CD4-positive, alpha-beta memory T cell (primary cell): ENCODE data around the gene PHACTR3. TPM values are rescaled to one million over a fixed set of nuclear protein-coding genes. Genes with fewer than 3 reads are reported as not detected.

Source experiments
- CTCF ChIA-PET: fragments of 350-600 bp; sonication (Branson Sonifier 250); formaldehyde crosslinking; loops from one replicate; lab custom pipeline; 2021; ENCODE audit warnings: inconsistent platforms; ENCODE audit not compliant: partially characterized antibody; lab: Charles Lee
- POLR2A ChIA-PET: fragments of 350-600 bp; sonication (Branson Sonifier 250); formaldehyde crosslinking; loops from one replicate; lab custom pipeline; 2021; ENCODE audit not compliant: partially characterized antibody; lab: Charles Lee
- DNase-seq, 5 donors: peaks; one replicate each; pipeline versions ENCODE4 v3.0.0 to v3.0.0-alpha.2; 2020 to 2022; ENCODE audit warnings: mixed read lengths in 1 of 5
- H3K27ac ChIP-seq: one replicate; pipeline ENCODE4 v1.7.0; 2013; ENCODE audit warnings: low read depth, low read length
- H3K27me3 ChIP-seq: 2 replicates; pipeline ENCODE4 v1.7.0; 2013; ENCODE audit warnings: mild to moderate bottlenecking, low read length, moderate library complexity; ENCODE audit not compliant: insufficient read depth
- H3K36me3 ChIP-seq: 2 replicates; pipeline ENCODE4 v1.7.0; 2013; ENCODE audit warnings: mild to moderate bottlenecking, low read length, moderate library complexity; ENCODE audit not compliant: insufficient read depth
- H3K4me1 ChIP-seq: 2 replicates; pipeline ENCODE4 v1.7.0; 2013; ENCODE audit warnings: mild to moderate bottlenecking, low read length, moderate library complexity; ENCODE audit not compliant: insufficient read depth
- H3K4me3 ChIP-seq, 2 donors: one replicate each; pipeline ENCODE4 v1.7.0; 2013; ENCODE audit warnings: low read length in 2 of 2, mild to moderate bottlenecking in 1 of 2
- H3K9me3 ChIP-seq, 2 donors: one replicate each; pipeline ENCODE4 v1.7.0; 2013; ENCODE audit warnings: low read length in 2 of 2, control low read depth in 1 of 2; ENCODE audit not compliant: control insufficient read depth in 1 of 2
- H3K27ac Mint-ChIP-seq, 7 donors: one replicate each; pipeline ENCODE4 v1.8.0; 2020 to 2021; ENCODE audit warnings: mixed read lengths in 7 of 7, mild to moderate bottlenecking in 6 of 7, inconsistent platforms in 3 of 7, moderate library complexity in 3 of 7
- H3K27me3 Mint-ChIP-seq, 2 donors: one replicate each; pipeline ENCODE4 v1.8.0; 2020 to 2021; ENCODE audit warnings: mixed read lengths in 2 of 2
- H3K36me3 Mint-ChIP-seq, 2 donors: one replicate each; pipeline ENCODE4 v1.8.0; 2020 to 2021; ENCODE audit warnings: mixed read lengths in 2 of 2, inconsistent platforms in 1 of 2, mild to moderate bottlenecking in 1 of 2
- H3K4me1 Mint-ChIP-seq, 4 donors: one replicate each; pipeline ENCODE4 v1.8.0; 2020 to 2021; ENCODE audit warnings: mixed read lengths in 4 of 4, mild to moderate bottlenecking in 1 of 4
- H3K4me3 Mint-ChIP-seq, 8 donors: one replicate each; pipeline ENCODE4 v1.8.0; 2020 to 2021; ENCODE audit warnings: mixed read lengths in 8 of 8, mild to moderate bottlenecking in 7 of 8, moderate library complexity in 6 of 8, inconsistent platforms in 3 of 8
- H3K9me3 Mint-ChIP-seq, 8 donors: one replicate each; pipeline ENCODE4 v1.8.0; 2020 to 2021; ENCODE audit warnings: mixed read lengths in 8 of 8, mild to moderate bottlenecking in 5 of 8, inconsistent platforms in 3 of 8, moderate library complexity in 1 of 8
- intact Hi-C: fragments of 100-400 bp; cut with micrococcal nuclease; formaldehyde crosslinking; loops from one replicate; pipeline ENCODE4 v1.15.1; 2023
- polyA plus RNA-seq, 2 donors: library from polyadenylated mRNA; unstranded; fragments of 300-500 nt; fragmentation: Illumina TruSeq; gene quantifications; one replicate each; pipeline ENCODE4 v1.2.3, GENCODE V29; 2021
- total RNA-seq, 2 experiments: library from RNA; stranded (reverse); gene quantifications; one replicate each; pipeline ENCODE4 v1.2.3, GENCODE V29; 2021

The PHACTR3 gene
- total and polyA plus RNA-seq, 4 experiments from 2014 or later, result not detected

DNA sequence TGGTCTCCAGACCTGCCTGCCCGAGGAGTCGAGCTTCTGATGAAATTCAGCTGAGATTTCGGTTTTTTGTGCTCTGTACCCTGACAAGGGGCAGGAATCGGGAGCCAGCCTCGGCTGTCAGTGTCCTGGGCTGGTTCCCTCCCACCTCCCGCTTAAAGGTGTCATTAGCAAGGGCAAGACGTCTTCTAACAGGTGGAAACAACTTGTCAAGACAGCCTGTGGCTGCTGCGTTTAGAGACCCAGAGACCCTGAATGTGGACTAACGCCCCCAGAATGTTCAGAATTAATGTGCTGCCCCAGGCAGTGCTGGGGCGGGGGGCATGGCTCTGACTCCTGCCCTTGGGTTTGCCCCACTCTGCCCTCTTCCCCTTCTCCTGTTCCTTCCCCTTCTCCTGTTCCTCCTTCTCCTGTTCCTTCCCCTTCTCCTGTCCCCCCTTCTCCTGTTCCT is 69.7 kb downstream of the PHACTR3 start:
- H3K36me3 ChIP-seq, result no peaks in the 10 kb centered on the region
- H3K9me3 ChIP-seq, result no peaks in the 10 kb centered on the region
- H3K4me1 ChIP-seq, result no peaks in the 10 kb centered on the region
- Mint-ChIP-seq H3K27me3 (peaks cover 4 to 13% of the 10 kb centered on the region in 2 donors), H3K36me3 (no peaks in the 10 kb centered on the region), H3K9me3 (no peaks in the 10 kb centered on the region), H3K4me3 (no peak overlapping the region), H3K27ac (no peak overlapping the region), H3K4me1 (no peaks in the 10 kb centered on the region)
- DNase-seq, result no peak
- intact Hi-C loops, result no loop called here
- no peak overlapping the region for H3K27ac ChIP-seq
- H3K27me3 ChIP-seq, result no peaks in the 10 kb centered on the region
- H3K4me3 ChIP-seq, result no peak overlapping the region
- ChIA-PET CTCF (no interaction called here), POLR2A (no interaction called here)

DNA sequence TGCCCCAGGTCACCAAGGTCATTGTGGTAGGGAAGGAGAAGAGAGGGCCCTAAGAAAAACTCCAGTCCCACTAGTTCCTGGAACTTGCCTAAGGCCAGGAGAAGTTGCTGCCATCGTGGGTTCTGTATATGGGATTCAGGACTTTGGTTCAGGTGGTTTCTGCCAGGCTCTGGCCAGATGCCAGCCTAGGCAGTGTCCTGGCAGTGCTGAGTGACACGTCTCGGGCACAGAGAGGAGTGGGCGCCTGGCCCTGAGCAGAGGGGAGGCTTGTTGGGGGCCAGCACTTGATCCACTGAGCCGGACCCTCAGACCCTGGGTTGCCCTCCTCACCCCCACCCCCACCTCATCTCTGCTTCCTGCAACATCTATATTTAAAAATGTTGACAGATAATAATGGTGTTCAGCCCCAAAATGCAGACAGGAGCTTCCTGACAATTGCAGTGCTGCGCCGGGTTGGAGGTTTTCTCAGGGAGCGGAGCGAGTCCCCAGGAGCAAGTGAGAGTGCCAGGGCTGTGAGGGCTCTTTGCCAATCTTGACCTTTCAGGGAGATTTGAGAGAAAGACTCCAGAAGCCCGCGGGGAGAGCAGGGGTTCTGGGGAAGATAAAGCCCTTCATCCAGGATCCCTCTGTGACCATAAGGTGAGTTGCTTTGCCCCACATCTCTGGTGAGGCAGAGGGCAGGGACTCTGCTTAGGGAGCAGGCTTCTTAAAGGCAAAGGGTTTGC is 71.9 kb downstream of the PHACTR3 start:
- Mint-ChIP-seq H3K4me3 (no peak overlapping the region), H3K27me3 (peaks cover 0 to 10% of the 10 kb centered on the region in 2 donors), H3K27ac (no peak overlapping the region), H3K36me3 (no peaks in the 10 kb centered on the region), H3K9me3 (no peaks in the 10 kb centered on the region), H3K4me1 (no peaks in the 10 kb centered on the region)
- ChIA-PET POLR2A (no interaction called here), CTCF (no interaction called here)
- Histone ChIP-seq H3K27me3 (no peaks in the 10 kb centered on the region), H3K36me3 (no peaks in the 10 kb centered on the region), H3K4me3 (no peak overlapping the region), H3K27ac (no peak overlapping the region), H3K9me3 (no peaks in the 10 kb centered on the region), H3K4me1 (no peaks in the 10 kb centered on the region)
- intact Hi-C loops, result no loop called here
- no peak for DNase-seq

DNA sequence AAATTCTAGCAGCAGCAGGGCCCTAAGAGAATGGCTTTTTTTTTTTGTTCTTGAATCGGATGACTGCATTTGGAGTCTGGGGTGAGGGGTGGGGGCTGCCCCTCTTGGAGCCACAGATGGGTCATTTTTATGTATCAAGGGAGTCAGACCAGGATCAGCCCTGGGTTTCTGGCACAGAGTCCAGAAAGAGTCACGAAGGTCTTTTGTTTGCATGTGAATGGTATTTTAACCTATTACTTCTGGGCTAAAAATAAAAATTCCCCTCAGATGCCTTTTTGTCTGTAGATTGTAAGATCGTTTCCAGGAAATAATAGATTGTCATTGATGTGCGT is 72.5 kb downstream of the PHACTR3 start:
- Histone ChIP-seq H3K36me3 (no peaks in the 10 kb centered on the region), H3K4me3 (no peak overlapping the region), H3K9me3 (no peaks in the 10 kb centered on the region), H3K27me3 (no peaks in the 10 kb centered on the region), H3K27ac (no peak overlapping the region), H3K4me1 (no peaks in the 10 kb centered on the region)
- CTCF ChIA-PET, result no interaction called here
- Mint-ChIP-seq H3K9me3 (no peaks in the 10 kb centered on the region), H3K27me3 (peaks cover 0 to 10% of the 10 kb centered on the region in 2 donors), H3K36me3 (no peaks in the 10 kb centered on the region), H3K4me1 (no peaks in the 10 kb centered on the region), H3K4me3 (no peak overlapping the region), H3K27ac (no peak overlapping the region)
- no peak for DNase-seq
- intact Hi-C loops, result no loop called here
- POLR2A ChIA-PET, result no interaction called here

DNA sequence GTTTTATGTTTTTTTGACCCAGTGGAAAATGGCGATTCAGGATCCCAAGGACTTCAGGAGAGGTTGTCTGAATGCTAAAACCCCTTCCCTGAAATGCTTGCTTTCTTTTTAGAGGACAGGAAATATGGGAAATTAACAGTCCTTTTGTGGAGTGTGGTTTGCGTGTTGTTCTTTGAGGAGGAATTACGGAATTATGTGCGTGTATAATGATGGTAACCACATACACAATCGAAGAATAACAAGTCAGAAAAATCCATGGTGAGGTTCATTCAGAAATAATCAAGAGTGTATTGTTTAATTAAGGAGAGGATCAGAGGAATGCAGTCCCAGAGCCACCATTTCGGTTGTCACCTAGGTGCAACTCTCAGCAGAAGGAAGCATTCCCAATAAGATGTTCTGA is 73.2 kb downstream of the PHACTR3 start:
- H3K36me3 ChIP-seq, result no peaks in the 10 kb centered on the region
- CTCF ChIA-PET, result no interaction called here

DNA sequence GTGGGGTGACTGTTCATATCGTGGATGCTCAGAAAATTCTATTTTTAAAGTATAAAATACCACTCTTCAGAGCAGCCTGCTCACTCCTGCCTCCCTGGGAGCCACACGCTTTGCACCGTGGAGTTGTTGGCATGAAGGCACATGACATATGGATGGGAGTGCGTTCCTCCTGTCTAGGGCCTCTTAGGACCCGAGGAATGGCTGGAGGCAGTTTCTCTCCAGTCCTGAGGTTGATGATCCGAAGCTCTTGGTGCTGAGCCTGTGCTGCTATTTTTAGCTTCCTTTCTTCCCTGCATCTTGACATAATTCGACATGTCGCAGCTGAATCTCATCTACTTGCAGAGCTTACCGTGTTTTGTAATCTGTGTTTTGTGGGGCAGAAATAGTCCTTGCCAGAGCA is 73.9 kb downstream of the PHACTR3 start:
- no peaks in the 10 kb centered on the region for H3K27me3 ChIP-seq
- Mint-ChIP-seq H3K27ac (no peak overlapping the region), H3K36me3 (no peaks in the 10 kb centered on the region), H3K9me3 (no peaks in the 10 kb centered on the region), H3K27me3 (peaks cover 2 to 8% of the 10 kb centered on the region in 2 donors), H3K4me1 (no peaks in the 10 kb centered on the region), H3K4me3 (no peak overlapping the region)
- no peak overlapping the region for H3K4me3 ChIP-seq
- no peaks in the 10 kb centered on the region for H3K36me3 ChIP-seq
- no peak overlapping the region for H3K27ac ChIP-seq
- no peaks in the 10 kb centered on the region for H3K9me3 ChIP-seq
- POLR2A ChIA-PET, result no interaction called here
- intact Hi-C loops, result no loop called here
- DNase-seq, result no peak
- CTCF ChIA-PET, result no interaction called here
- no peaks in the 10 kb centered on the region for H3K4me1 ChIP-seq

More for the DNA sequence above, 73.2 kb downstream of the PHACTR3 start:
- Histone ChIP-seq H3K27me3 (no peaks in the 10 kb centered on the region), H3K9me3 (no peaks in the 10 kb centered on the region), H3K4me1 (no peaks in the 10 kb centered on the region), H3K4me3 (no peak overlapping the region), H3K27ac (no peak overlapping the region)
- Mint-ChIP-seq H3K4me3 (no peak overlapping the region), H3K27me3 (peaks cover 0 to 9% of the 10 kb centered on the region in 2 donors), H3K9me3 (no peaks in the 10 kb centered on the region), H3K36me3 (no peaks in the 10 kb centered on the region), H3K4me1 (no peaks in the 10 kb centered on the region), H3K27ac (no peak overlapping the region)
- POLR2A ChIA-PET, result no interaction called here
- DNase-seq, result no peak
- intact Hi-C loops, result no loop called here

DNA sequence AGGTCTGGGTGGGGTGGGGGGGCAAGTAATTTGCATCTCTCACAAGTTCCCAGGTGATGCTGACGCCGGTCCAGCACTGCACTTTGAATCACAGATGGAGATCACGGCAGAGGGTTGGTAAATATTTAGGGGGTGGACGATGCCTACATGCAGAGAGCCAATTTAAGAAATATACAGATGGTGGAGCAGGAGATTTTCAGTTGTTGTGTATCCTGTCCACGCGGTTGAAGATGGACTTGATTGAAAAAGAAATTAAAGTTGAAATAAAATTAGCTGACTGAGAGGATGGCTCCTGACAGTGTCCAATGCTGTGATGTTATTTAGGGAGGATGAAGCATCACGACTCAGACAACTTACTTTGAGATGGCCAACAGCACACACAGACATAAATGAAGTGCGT is 74.6 kb downstream of the PHACTR3 start:
- ChIA-PET CTCF (no interaction called here), POLR2A (no interaction called here)
- no peak overlapping the region for H3K4me3 ChIP-seq
- no peaks in the 10 kb centered on the region for H3K4me1 Mint-ChIP-seq
- no peaks in the 10 kb centered on the region for H3K36me3 ChIP-seq
- H3K9me3 Mint-ChIP-seq, result no peaks in the 10 kb centered on the region
- H3K27ac Mint-ChIP-seq, result no peak overlapping the region
- H3K27ac ChIP-seq, result no peak overlapping the region
- no peaks in the 10 kb centered on the region for H3K36me3 Mint-ChIP-seq
- H3K27me3 Mint-ChIP-seq, result peaks cover 2 to 8% of the 10 kb centered on the region in 2 donors
- DNase-seq, result no peak
- H3K4me1 ChIP-seq, result no peaks in the 10 kb centered on the region
- H3K9me3 ChIP-seq, result no peaks in the 10 kb centered on the region
- H3K27me3 ChIP-seq, result no peaks in the 10 kb centered on the region
- intact Hi-C loops, result no loop called here
- H3K4me3 Mint-ChIP-seq, result no peak overlapping the region

DNA sequence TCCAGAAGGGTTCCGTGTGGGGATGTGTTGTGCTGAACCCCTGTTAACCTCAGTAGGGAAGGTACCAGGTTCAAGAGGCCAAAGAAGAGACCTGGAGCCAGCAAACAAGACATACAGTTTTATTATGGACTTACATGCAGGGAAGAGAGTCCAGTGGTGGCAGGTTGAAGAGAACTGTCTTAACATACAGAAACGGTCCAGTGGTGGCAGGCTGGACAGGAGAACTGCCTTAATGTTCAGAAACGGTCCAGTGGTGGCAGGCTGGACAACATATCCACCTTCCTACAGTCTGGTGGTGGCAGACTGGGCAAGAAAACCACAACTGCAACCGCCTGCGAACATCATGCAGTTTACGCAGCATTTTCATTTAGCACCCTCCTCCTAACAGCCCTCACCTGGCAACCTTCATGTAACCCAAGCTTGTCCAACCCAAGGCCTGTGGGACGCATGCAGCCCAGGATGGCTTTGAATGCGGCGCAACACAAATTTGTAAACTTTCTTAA is 75.9 kb downstream of the PHACTR3 start:
- POLR2A ChIA-PET, result no interaction called here

More for the DNA sequence above, 75.9 kb downstream of the PHACTR3 start:
- CTCF ChIA-PET, result no interaction called here
- H3K9me3 ChIP-seq, result no peaks in the 10 kb centered on the region
- Mint-ChIP-seq H3K9me3 (no peaks in the 10 kb centered on the region), H3K27ac (no peak overlapping the region), H3K4me1 (no peaks in the 10 kb centered on the region), H3K27me3 (peaks cover 2 to 8% of the 10 kb centered on the region in 2 donors), H3K4me3 (no peak overlapping the region), H3K36me3 (no peaks in the 10 kb centered on the region)
- intact Hi-C loops, result no loop called here
- DNase-seq, result no peak
- H3K27me3 ChIP-seq, result no peaks in the 10 kb centered on the region
- no peaks in the 10 kb centered on the region for H3K36me3 ChIP-seq
- no peak overlapping the region for H3K27ac ChIP-seq
- H3K4me1 ChIP-seq, result no peaks in the 10 kb centered on the region
- H3K4me3 ChIP-seq, result no peak overlapping the region
